Limb (tissue), 2 donors: ENCODE data around the gene AKR1B15.
"Not testable (repeated sequence)": the region's sequence is repeated elsewhere in the genome, so short reads cannot be mapped to it uniquely, and the experiment has no call there.

Source experiments
- DNase-seq, 2 donors: peaks; one replicate each; pipeline ENCODE4 v3.0.0-alpha.2; 2016; ENCODE audit errors: extremely low spot score in 2 of 2

Gene AKR1B15

GRCh38 chr7:134548877-134549276, at the start of gene AKR1B15:
Gene AKR1B15, plus strand, starts transcription at chr7:134549110. Its CDS starts 15,510 bp downstream, at chr7:134564620.
- no peak for DNase-seq

DNA sequence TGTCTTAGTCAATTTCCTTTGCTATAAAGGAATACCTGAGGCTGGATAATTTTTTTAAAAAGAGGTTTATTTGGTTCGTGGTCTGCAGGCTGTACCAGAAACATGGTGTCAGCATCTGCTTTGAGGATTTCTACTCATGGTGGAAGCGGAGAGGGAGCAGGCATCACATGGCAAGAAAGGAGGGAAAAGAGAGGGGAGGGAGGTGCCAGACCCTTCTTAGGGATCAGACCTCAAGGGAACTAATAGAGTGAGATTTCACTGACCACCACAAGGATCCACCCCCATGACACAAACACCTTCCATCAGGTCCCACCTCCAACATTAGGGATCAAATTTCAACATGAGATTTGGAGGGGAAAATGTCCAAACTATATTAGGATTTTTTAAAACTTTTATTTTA, 48.5 kb upstream of the AKR1B15 start:
- DNase-seq, result no peak

DNA sequence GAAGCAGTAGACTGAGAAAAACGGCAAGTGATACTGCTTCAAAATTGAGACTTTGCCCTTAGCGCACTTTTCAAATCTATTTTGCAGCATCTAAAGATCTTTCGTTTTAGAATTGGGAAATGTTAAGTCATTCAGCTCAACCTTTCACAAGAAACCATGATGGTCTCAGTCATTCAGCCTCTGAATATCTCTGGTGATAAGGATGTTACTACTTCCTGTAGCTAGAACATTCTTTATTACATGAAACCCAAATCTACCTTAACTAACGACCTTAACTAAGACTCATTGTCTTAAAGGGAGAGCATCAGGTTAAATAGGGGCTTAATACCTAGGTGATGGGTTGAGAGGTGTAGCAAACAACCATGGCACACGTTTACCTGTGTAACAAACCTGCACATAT, 47.9 kb upstream of the AKR1B15 start:
- no peak for DNase-seq

DNA sequence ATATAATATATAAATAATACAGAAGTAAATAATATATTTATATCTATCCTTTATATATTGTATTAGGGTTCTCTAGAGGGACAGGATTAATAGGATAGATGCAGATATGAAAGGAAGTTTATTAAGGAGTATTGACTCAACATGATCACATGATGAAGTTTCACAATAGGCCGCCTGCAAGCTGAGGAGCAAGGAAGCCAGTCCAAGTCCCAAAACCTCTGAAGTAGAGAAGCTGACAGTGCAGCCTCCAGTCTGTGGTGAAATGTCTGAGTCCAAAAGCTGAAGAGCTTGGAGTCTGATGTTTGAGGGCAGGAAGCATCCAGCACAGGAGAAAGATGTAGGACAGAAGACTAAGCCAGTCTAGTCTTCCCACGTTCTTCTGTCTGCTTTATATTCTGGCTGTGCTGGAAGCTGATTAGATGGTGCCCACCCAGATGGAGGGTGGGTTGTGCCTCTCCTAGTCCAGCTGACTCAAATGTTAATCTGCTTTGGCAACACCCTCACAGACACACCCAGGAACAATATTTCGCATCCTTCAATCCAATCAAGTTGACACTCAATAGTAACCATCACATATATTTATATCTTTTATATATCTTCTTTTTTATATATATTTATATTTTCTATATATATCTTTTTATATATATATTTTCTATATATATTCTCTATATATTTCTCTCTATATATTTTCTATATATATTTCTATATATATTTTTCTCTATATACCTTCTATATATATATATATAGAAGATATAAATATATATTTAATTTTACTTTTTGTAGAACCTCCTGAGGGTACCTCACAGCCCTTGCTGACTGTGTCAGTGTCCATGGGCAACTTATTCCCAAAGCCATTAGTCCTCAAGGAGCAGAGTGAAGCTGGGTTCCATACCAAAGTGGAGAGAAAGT, 46.2 kb upstream of the AKR1B15 start:
- no peak for DNase-seq

GRCh38 chr7:134504660-134505164, 44.2 kb upstream of the AKR1B15 start:
- no peak for DNase-seq

- no peak for DNase-seq
Observed at GRCh38 chr7:134505856-134506255, 43.1 kb upstream of the AKR1B15 start.

- no peak for DNase-seq
Observed at GRCh38 chr7:134509010-134509409, 39.9 kb upstream of the AKR1B15 start.

- DNase-seq, result no peak
Observed at GRCh38 chr7:134510646-134511045, 38.3 kb upstream of the AKR1B15 start.

DNA sequence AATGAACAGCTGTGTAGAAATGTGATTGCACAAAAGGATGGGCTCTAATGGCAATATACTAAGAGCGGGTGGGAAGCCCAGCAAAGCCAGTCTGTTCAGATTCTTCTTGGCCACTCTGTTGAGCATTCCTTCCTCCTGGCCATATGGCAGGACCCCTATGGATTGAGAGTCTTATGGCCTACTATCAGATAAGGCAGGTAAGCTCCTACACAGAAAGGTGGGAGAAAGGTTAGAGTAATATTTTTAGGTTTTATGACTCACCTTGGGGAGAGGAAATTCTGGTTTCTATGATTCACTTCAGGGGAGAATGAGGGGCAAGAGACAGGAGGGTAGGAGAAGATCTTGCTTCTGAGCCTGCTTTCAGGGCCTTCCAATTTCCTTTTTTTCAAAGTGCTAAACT, 36.6 kb upstream of the AKR1B15 start:
- no peak for DNase-seq

- peak; percentile 42 to 55 for DNase-seq
Observed at GRCh38 chr7:134513169-134513752, 35.6 kb upstream of the AKR1B15 start.

DNA sequence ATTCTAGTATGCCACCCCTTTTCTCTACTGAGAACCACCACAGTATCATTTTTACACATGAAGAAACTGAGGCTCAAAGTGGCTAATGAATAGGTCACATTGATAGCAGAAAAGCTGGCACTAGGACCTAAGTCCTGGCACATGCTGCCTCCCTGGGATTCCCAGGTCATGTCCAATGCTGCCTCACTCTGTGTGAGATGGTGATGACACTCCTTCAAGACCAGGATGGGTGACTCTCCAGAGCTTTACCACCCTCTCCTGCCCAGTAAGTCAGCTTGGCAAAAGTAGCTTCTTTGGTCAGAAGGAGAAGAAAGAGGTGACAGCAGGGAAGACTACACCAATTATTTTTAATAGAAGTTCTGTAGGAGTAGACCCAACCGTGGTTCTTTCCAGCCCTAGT, 34.8 kb upstream of the AKR1B15 start:
- no peak for DNase-seq

- DNase-seq, result peak in 1 of 2 donors; percentile 66
Observed at GRCh38 chr7:134514663-134515062, 34.2 kb upstream of the AKR1B15 start.

- no peak for DNase-seq
Observed at GRCh38 chr7:134515569-134516468, 33.1 kb upstream of the AKR1B15 start.

GRCh38 chr7:134520130-134520529, 28.8 kb upstream of the AKR1B15 start:
- no peak for DNase-seq

DNA sequence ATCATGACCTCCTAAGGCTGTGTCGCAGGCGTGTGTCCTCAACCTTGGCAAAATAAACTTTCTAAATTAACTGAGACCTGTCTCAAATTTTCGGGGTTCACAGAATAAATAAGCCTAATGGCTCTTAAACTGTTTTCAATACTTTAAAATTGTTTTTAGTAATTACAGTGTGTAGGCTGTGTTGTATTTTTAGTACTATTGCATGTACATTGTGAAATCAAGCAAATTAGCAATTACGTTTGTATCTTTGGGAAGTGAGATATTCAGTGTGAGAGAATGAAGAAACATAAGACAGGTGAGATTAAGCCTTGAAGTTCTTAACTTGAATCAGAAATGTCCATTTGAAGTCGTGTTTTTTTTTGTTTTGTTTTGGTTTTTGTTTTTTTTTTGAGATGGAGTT, 26.3 kb upstream of the AKR1B15 start:
- no peak for DNase-seq

GRCh38 chr7:134525449-134525848, 23.5 kb upstream of the AKR1B15 start:
- DNase-seq, result not testable (repeated sequence)

DNA sequence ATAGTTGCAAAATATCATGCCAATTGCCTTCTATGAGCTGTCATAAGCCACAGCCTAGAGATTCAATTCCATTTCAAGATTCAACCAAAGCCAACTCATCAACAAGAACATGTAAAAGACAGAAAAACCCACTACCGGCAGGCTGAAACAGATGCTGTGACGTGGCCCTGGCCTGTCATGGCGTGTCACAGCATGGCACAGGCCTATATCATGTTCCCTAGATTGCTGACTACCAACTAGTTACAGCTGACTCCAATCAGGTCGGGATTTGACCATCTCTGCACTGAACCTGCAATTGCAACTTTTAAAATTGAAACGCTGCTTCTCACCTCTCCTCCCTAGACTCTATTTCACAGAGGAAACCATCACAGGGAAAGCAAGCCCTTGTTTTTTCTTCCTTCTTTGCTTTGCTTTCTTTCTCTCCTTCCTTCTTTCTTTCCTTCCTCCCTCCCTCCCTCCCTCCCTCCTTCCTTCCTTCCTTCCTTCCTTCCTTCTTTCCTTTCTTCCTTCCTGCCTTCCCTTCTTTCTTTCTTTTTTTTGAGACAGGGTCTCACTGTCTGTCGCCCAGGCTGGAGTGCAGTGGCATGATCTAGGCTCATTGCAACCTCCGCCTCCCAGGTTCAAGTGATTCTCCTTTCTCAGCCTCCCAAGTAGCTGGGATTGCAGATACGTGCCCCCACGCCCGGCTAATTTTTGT, 22.2 kb upstream of the AKR1B15 start:
- not testable (repeated sequence) for DNase-seq

DNA sequence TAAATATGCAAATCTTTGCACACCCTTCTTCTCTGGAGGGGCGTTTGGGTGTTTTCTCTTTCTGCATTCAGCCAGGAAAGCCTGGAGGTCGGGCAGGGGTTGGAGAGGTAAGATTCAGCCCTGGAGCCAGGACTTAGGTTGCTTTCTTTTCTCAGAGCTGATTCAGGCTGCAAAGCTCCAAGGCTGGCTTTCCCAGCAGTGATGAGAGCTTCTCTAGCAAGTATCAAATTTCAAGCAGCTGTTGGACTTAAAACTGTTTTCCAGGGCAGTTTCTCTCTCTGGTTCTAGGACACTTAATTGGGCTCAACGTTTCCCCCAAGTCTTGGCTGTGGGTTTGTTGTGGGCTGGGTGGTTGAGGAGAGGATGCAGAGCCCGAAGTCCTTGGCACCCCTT, 20.9 kb upstream of the AKR1B15 start:
- DNase-seq, result peak; percentile 49 to 70

GRCh38 chr7:134528749-134529148, 20.2 kb upstream of the AKR1B15 start:
- DNase-seq, result no peak

DNA sequence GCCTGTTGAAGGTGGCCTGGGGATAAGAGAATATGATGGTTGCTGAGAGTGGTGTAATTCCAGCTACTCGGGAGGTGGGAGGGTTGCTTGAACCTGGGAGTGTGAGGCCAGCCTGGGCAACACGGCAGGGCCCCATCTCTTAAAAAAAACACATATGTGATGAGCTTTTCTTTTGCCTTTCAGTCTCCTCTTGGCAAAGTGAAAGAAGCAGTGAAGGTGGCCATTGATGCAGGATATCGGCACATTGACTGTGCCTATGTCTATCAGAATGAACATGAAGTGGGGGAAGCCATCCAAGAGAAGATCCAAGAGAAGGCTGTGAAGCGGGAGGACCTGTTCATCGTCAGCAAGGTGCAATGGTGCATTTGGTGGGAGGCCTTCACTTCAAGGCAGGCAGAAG, 18.4 kb upstream of the AKR1B15 start:
- DNase-seq, result no peak
